DOHH2 (cell line): ENCODE data around the gene CYSRT1.
"Not testable (repeated sequence)": the region's sequence is repeated elsewhere in the genome, so short reads cannot be mapped to it uniquely, and the experiment has no call there.

Experiments
- H3F3A ChIP-seq: fragments of 200-600 bp; sonication (generic), shearing (Covaris generic); 2 replicates; pipeline ENCODE4 v1.6.0; 2016; ENCODE audit warnings: antibody characterized with exemption, mild to moderate bottlenecking; ENCODE audit not compliant: control insufficient read depth, insufficient read depth
- H3K27ac ChIP-seq: fragments of 200-600 bp; sonication (generic); 2 replicates; pipeline ENCODE4 v1.5.1; 2014; ENCODE audit warnings: low read depth, mild to moderate bottlenecking, low read length, moderate library complexity
- H3K27me3 ChIP-seq: fragments of 200-600 bp; sonication (generic); 2 replicates; pipeline ENCODE4 v1.6.1; 2014; ENCODE audit warnings: mild to moderate bottlenecking, low read length, mixed read lengths; ENCODE audit not compliant: control insufficient read depth
- H3K36me3 ChIP-seq: fragments of 200-600 bp; sonication (generic); 2 replicates; pipeline ENCODE4 v1.6.1; 2014; ENCODE audit warnings: mild to moderate bottlenecking, low read length, moderate library complexity, mixed read lengths; ENCODE audit not compliant: control insufficient read depth
- H3K4me1 ChIP-seq: fragments of 200-600 bp; sonication (generic); 2 replicates; pipeline ENCODE4 v1.6.1; 2014; ENCODE audit warnings: mild to moderate bottlenecking, low read length, mixed read lengths; ENCODE audit not compliant: control insufficient read depth
- H3K4me2 ChIP-seq: fragments of 200-600 bp; sonication (generic); 2 replicates; pipeline ENCODE4 v1.6.0; 2014; ENCODE audit warnings: mild to moderate bottlenecking, low read length, moderate library complexity
- H3K4me3 ChIP-seq: fragments of 200-600 bp; sonication (generic); 2 replicates; pipeline ENCODE4 v1.5.1; 2014; ENCODE audit warnings: mild to moderate bottlenecking, low read length, mixed read lengths
- H3K79me2 ChIP-seq: fragments of 200-600 bp; sonication (generic); 2 replicates; pipeline ENCODE4 v1.6.1; 2014; ENCODE audit warnings: mild to moderate bottlenecking, low read length, mixed read lengths; ENCODE audit not compliant: control insufficient read depth
- H3K9me2 ChIP-seq: fragments of 200-600 bp; sonication (generic); replicated peaks from 2 replicates; pipeline ENCODE4 v1.6.1; 2014; ENCODE audit warnings: mild to moderate bottlenecking, low read length, mixed read lengths; ENCODE audit not compliant: control insufficient read depth
- H3K9me3 ChIP-seq: fragments of 200-600 bp; sonication (generic); 2 replicates; pipeline ENCODE4 v1.6.1; 2014; ENCODE audit warnings: antibody characterized with exemption, low read length, mixed read lengths; ENCODE audit not compliant: control insufficient read depth, insufficient read depth
- H4K20me1 ChIP-seq: fragments of 200-600 bp; sonication (generic); 2 replicates; pipeline ENCODE4 v1.6.0; 2014; ENCODE audit warnings: low read depth, mild to moderate bottlenecking, antibody characterized with exemption, low read length, moderate library complexity; ENCODE audit not compliant: control insufficient read depth, insufficient read depth
- CTCF ChIP-seq: fragments of 200-600 bp; sonication (generic); IDR thresholded peaks from one replicate; pipeline ENCODE4 v1.5.1; 2014; ENCODE audit warnings: antibody characterized with exemption, mild to moderate bottlenecking, low read depth, low read length; ENCODE audit not compliant: poor library complexity, severe bottlenecking
- EZH2phosphoT487 ChIP-seq: fragments of 200-600 bp; sonication (generic); IDR thresholded peaks from 2 replicates; pipeline ENCODE4 v1.6.1; 2017; ENCODE audit warnings: borderline replicate concordance, mild to moderate bottlenecking, antibody characterized with exemption, low read length, moderate library complexity, mixed read lengths

CYSRT1 gene

DNA sequence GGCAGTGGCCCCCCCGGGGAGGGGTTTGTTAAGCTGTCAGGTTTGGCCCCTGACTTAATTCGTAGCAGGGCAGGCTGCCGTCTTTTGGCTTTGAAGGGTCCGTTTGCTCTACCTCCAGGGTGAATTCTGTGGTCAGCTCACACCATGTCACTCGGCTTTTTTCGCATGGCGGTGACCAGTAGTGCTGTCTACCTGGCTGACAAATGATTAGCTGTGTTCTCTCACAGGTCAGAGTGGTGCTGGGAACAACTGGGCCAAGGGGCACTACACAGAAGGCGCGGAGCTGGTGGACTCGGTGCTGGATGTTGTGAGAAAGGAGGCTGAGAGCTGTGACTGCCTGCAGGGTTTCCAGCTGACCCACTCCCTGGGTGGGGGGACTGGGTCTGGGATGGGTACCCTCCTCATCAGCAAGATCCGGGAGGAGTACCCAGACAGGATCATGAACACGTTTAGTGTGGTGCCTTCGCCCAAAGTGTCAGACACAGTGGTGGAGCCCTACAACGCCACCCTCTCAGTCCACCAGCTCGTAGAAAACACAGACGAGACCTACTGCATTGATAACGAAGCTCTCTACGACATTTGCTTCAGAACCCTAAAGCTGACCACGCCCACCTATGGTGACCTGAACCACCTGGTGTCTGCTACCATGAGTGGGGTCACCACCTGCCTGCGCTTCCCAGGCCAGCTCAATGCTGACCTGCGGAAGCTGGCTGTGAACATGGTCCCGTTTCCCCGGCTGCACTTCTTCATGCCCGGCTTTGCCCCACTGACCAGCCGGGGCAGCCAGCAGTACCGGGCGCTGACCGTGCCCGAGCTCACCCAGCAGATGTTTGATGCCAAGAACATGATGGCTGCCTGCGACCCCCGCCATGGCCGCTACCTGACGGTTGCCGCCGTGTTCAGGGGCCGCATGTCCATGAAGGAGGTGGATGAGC, 17.6 kb downstream of the CYSRT1 start:
- Histone ChIP-seq H3K36me3 (peaks cover 29% of the 10 kb centered on the region), H3K27me3 (no peaks in the 10 kb centered on the region), H3K9me2 (no peaks in the 10 kb centered on the region), H3K4me3 (peak overlapping the region; percentile 84), H3F3A (peaks cover 9% of the 10 kb centered on the region), H4K20me1 (peaks cover 21% of the 10 kb centered on the region), H3K27ac (no peak overlapping the region), H3K4me2 (peak overlapping the region; percentile 82), H3K9me3 (no peaks in the 10 kb centered on the region), H3K4me1 (peaks cover 53% of the 10 kb centered on the region), H3K79me2 (peaks cover 45% of the 10 kb centered on the region)
- TF ChIP-seq EZH2phosphoT487 = no peak
- no peak for TF ChIP-seq CTCF

GRCh38 chr9:137243266-137243625, 18.3 kb downstream of the CYSRT1 start:
- Histone ChIP-seq H3K4me1 (peaks cover 46% of the 10 kb centered on the region), H3K79me2 (peaks cover 38% of the 10 kb centered on the region), H4K20me1 (peaks cover 21% of the 10 kb centered on the region), H3K4me3 (peak overlapping the region; percentile 84), H3K4me2 (peak overlapping the region; percentile 82), H3K36me3 (peaks cover 29% of the 10 kb centered on the region)
- H3K9me2 ChIP-seq, H3K9me3 ChIP-seq, H3K27me3 ChIP-seq, H3K27ac ChIP-seq, H3F3A ChIP-seq: not testable (repeated sequence)

- Histone ChIP-seq H3K36me3 (peaks cover 28% of the 10 kb centered on the region), H3K4me2 (peak overlapping the region; percentile 82), H3K9me2 (no peaks in the 10 kb centered on the region), H3F3A (peaks cover 12% of the 10 kb centered on the region), H3K4me1 (peaks cover 40% of the 10 kb centered on the region), H3K9me3 (no peaks in the 10 kb centered on the region), H3K27ac (no peak overlapping the region), H3K4me3 (peak overlapping the region; percentile 10; the same call in 1 of the 2 replicates), H3K27me3 (no peaks in the 10 kb centered on the region), H4K20me1 (peaks cover 21% of the 10 kb centered on the region), H3K79me2 (peaks cover 32% of the 10 kb centered on the region)
- TF ChIP-seq CTCF (no peak), EZH2phosphoT487 (no peak)
Observed at GRCh38 chr9:137243626-137244485, 18.9 kb downstream of the CYSRT1 start.
